ENCODE measurements around the gene RAB36.

RAB36 gene

DNA sequence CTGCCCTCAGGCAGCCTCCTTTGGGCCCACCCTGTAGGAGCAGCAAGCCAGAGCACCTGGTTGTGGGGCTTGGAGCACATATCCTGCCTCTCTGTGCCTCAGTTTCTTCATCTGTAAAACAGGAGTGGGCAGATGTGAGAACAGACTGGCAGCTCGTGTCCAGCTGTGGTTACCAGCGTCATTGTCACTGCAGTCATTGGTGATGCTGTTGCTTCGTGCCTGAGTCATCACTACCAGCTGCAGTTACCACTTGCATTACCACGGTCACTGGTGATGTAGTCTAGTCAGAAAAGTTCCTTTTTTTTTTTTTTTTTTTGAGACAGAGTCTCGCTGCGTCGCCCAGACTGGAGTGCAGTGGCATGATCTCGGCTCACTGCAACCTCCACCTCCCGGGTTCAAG lies 23.9 kb upstream of the RAB36 start:
- no peak overlapping the region for H3K4me3 ChIP-seq (ENCODE audit: low read depth, low read length)
- TF ChIP-seq, protein P1, sequence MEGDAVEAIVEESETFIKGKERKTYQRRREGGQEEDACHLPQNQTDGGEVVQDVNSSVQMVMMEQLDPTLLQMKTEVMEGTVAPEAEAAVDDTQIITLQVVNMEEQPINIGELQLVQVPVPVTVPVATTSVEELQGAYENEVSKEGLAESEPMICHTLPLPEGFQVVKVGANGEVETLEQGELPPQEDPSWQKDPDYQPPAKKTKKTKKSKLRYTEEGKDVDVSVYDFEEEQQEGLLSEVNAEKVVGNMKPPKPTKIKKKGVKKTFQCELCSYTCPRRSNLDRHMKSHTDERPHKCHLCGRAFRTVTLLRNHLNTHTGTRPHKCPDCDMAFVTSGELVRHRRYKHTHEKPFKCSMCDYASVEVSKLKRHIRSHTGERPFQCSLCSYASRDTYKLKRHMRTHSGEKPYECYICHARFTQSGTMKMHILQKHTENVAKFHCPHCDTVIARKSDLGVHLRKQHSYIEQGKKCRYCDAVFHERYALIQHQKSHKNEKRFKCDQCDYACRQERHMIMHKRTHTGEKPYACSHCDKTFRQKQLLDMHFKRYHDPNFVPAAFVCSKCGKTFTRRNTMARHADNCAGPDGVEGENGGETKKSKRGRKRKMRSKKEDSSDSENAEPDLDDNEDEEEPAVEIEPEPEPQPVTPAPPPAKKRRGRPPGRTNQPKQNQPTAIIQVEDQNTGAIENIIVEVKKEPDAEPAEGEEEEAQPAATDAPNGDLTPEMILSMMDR (IDR thresholded peaks at IDR 0.05; ENCODE audit: control insufficient read depth, extremely low read depth, insufficient read depth): no peak
- no peak for DNase-seq (ENCODE audit: low read depth)

DNA sequence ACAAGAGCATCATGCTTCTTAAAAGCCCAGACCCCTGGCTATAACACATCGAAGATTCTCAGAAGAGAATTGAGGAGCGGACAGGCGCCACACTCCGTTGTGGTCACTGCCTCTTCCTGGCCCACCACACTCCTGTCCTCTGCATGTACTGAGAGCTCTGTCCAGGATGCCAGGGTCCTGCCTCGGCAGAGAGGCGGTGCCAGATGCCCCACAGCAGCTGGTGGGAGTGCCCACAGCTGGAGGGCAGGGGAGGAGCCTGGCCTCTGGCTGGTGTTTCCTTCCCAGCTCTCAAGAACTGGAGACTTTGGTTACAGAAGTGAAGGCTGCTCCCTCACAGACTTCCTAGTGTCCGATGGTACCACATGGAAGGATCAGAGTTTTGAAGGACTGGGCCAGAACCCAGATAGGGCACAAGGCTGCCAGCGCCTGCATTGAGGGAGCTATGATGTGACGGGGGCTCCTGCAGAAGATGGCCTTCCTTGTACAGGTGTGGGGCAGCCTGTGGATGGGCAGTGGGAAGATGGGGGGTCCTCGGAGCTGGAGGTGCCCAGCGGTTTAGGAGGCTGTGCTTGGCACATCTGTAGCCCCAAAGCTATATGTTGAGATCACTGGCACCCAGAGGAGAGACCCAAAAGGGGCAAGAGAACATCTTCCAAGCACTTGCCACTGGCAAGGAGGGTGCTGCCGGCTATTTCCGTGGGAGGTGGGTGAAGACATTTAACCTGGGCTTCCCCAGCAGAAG lies 22.9 kb upstream of the RAB36 start:
- H3K4me3 ChIP-seq (ENCODE audit: low read depth, low read length): no peak overlapping the region
- TF ChIP-seq, protein P1 (IDR thresholded peaks at IDR 0.05; ENCODE audit: control insufficient read depth, extremely low read depth, insufficient read depth): no peak
- no peak for DNase-seq (ENCODE audit: low read depth)

DNA sequence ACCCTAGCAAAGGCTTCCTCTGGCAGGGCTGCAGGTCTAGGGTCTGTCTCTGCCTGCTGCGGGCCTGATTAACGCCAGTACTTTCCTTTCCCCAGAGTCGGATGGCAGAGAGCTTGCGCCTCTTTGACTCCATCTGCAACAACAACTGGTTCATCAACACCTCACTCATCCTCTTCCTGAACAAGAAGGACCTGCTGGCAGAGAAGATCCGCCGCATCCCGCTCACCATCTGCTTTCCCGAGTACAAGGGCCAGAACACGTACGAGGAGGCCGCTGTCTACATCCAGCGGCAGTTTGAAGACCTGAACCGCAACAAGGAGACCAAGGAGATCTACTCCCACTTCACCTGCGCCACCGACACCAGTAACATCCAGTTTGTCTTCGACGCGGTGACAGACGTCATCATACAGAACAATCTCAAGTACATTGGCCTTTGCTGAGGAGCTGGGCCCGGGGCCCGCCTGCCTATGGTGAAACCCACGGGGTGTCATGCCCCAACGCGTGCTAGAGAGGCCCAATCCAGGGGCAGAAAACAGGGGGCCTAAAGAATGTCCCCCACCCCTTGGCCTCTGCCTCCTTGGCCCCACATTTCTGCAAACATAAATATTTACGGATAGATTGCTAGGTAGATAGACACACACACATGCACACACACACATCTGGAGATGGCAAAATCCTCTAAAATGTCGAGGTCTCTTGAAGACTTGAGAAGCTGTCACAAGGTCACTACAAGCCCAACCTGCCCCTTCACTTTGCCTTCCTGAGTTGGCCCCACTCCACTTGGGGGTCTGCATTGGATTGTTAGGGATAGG lies 22.1 kb upstream of the RAB36 start:
- DNase-seq (ENCODE audit: low read depth): no peak
- TF ChIP-seq, protein P1 (IDR thresholded peaks at IDR 0.05; ENCODE audit: control insufficient read depth, extremely low read depth, insufficient read depth): no peak
- H3K4me3 ChIP-seq (ENCODE audit: low read depth, low read length): no peak overlapping the region

DNA sequence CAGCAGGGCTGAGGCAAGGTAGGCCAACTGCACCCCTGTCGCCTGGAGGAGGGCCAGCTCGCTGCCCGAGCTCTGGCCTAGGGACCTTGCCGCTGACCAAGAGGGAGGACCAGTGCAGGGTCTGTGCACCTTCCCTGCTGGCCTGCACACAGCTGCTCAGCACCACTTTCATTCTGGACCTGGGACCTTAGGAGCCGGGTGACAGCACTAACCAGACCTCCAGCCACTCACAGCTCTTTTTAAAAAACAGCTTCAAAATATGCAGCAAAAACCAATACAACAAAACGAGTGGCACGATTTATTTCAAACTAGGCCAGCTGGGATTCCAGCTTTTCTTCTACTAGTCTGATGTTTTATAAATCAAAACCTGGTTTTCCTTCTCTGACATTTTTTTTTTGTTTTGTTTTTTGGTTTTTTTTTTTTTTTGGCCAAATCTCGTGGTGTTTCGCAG lies 21.4 kb upstream of the RAB36 start:
- no peak for DNase-seq (ENCODE audit: low read depth)
- H3K4me3 ChIP-seq (ENCODE audit: low read depth, low read length): no peak overlapping the region
- TF ChIP-seq, protein P1 (IDR thresholded peaks at IDR 0.05; ENCODE audit: control insufficient read depth, extremely low read depth, insufficient read depth): no peak

DNA sequence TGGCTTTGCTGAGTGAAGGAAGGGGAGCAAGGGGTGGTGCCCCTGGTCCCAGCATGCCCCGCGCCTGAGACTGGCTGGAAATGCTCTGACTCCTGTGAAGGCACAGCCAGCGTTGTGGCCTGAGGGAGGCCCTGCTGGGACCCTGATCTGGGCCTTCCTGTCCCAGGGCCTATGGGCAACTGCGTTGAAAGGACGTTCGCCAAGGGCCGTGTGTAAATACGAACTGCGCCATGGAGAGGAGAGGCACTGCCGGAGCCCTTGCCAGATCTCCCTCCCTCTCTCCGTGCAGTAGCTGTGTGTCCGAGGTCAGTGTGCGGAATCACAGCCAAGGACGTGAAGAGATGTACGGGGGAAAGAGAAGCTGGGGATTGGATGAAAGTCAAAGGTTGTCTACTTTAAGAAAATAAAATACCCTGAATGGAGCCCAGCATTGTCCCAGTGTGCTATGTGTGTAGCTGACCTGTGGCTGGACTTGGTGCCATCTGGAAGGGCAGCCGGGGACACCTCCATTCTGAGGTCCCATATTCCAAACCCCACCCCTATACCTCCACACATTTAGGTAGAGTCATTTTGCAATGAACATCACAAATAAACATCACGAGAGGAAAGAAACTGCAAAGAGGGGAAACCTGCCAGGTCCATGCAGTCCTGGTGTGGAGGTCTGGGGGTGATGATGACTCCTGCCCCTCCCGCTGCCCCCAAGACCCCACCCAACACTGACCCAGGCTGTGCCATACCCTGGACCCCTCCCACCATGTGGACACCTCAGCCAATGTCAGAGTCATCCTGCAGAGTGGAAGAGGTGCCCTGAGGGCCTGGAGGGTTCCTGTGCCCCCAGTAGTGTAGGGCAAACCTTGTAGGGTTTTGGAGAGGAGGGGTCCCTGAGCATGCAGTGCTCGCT lies 20.4 kb upstream of the RAB36 start:
- H3K4me3 ChIP-seq (ENCODE audit: low read depth, low read length): no peak overlapping the region
- no peak for DNase-seq (ENCODE audit: low read depth)
- TF ChIP-seq, protein P1 (IDR thresholded peaks at IDR 0.05; ENCODE audit: control insufficient read depth, extremely low read depth, insufficient read depth): no peak

DNA sequence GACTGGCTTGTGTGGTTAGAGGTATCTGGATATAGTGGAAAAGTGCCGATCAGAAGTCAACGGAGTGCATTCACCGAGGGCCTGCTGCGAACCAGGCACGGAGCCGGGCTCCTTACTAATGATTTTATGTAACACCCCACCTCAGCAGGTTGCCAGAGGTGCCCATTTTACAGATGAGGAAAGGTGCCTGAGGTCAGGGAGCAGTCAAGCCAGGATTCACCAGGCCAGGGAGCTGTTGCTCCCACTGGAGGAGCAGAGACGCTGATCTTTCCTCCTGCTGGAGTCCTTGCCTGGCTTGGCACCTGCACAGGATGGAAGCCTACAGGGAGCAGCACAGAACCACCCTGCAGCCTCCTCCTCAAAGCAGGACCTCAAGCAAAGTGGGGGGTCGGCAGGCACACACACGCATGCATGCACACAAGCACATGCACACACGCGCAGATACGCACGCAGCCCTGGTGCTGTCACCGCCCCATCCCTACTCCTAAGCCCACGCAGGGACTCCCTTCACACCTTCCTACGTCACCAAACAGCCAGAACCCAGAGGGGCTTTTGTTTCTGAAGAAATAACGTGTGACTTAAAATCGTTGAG lies 19.7 kb upstream of the RAB36 start:
- H3K4me3 ChIP-seq (ENCODE audit: low read depth, low read length): no peak overlapping the region
- TF ChIP-seq, protein P1 (IDR thresholded peaks at IDR 0.05; ENCODE audit: control insufficient read depth, extremely low read depth, insufficient read depth): no peak

More for the DNA sequence above, 19.7 kb upstream of the RAB36 start:
- DNase-seq (ENCODE audit: low read depth): no peak
